DMS79 treated with DMSO at 0.1 percent for 48 hours (cell line): ENCODE measurements around the gene NEGR1.

Experiments used
- DNase-seq: peaks from one replicate; lab custom pipeline; 2025; lab: John Stamatoyannopoulos, UW

The NEGR1 gene

GRCh38 chr1:71850515-71850914 lies 431.8 kb downstream of the NEGR1 start:
- DNase-seq: no peak

DNA sequence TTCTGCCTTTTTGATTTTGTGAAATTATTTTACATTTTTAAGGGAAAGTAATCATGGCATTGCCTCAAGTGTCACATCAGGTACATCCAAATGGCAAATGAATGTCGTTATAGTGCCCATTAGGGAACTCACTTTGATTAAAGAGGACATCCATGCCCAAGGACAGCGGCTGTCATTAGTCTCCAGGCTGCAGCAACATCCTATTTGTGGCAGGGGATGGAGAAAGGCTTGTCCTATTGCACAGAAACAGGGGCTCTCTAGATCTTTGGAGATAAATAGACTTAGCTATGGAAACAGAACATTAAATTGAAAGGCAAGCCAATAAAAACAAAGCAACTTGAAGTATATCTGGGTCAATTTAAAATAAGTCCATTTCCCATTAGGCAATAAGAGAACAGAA lies 439.3 kb downstream of the NEGR1 start:
- no peak for DNase-seq

GRCh38 chr1:71839876-71840275 lies 442.5 kb downstream of the NEGR1 start:
- DNase-seq: no peak

GRCh38 chr1:71836904-71837303 lies 445.4 kb downstream of the NEGR1 start:
- no peak for DNase-seq

DNA sequence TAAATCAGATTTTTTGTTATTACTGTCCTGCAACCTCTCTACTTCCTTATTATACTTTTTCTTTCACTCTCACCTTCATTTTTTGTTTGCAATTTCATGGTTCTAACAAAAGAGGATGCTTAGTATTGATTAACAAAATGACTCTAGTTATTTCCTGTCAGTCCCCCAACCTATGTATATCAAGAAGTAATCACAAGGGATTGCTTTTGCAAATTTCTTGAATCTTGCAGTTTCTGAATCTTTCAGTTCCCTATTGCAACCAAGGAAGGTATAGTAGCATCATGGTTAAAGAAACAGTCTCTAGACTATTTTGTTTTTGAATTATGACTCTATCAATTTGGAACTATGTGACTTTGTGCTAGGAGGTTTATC lies 446.9 kb downstream of the NEGR1 start:
- no peak for DNase-seq

GRCh38 chr1:71834601-71835441 lies 447.5 kb downstream of the NEGR1 start:
- no peak for DNase-seq

GRCh38 chr1:71831646-71832045 lies 450.7 kb downstream of the NEGR1 start:
- DNase-seq: no peak

GRCh38 chr1:71829346-71829745 lies 453.0 kb downstream of the NEGR1 start:
- no peak for DNase-seq

DNA sequence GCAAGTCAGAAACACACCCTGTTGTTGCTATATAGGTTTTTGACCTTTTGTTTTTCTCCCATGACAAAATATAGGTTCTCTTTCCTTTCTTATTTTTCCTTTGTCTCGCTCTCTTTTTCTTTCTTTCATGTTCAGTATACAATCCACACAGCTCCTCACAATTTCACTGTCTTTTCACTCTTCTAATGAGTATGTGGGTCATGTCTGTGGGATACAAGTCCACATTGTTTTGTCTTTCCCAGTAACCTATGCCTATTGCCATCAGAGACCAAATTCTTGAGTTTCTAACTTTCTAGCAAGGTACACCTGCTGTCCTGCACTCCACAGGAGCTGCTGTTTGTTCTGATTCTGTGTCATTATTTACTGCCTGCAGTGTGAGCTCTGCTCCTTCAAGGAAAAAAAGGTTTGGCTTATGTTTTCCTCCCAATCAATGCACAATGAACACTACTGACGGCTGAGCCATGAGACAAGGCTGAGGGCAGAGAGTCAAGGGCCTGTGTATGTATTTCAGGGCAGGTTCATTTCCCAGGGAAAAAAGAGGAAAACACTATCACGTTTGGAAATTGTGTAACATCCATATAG lies 453.8 kb downstream of the NEGR1 start:
- DNase-seq: no peak

GRCh38 chr1:71823708-71824305 lies 458.5 kb downstream of the NEGR1 start:
- DNase-seq: no peak

GRCh38 chr1:71817028-71817427 lies 465.3 kb downstream of the NEGR1 start:
- DNase-seq: no peak

DNA sequence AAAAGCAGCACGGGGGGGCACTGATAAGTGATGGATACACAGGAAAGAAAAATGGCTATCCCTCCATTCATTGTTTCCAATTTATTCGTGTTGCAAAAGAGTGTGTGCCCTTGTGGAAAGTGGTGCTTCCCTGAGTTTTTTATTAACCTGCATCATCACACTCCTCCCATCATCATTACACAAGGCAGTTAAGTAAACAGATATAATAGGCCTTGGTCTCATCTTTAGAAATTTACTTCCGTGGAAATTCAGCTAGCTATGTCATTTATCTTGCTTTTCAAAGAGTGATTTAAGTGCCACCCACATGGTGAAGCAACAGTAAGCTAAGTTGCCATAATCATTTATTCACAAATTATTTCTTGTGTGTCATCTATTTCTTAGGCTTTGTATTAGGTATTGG lies 473.3 kb downstream of the NEGR1 start:
- no peak for DNase-seq

DNA sequence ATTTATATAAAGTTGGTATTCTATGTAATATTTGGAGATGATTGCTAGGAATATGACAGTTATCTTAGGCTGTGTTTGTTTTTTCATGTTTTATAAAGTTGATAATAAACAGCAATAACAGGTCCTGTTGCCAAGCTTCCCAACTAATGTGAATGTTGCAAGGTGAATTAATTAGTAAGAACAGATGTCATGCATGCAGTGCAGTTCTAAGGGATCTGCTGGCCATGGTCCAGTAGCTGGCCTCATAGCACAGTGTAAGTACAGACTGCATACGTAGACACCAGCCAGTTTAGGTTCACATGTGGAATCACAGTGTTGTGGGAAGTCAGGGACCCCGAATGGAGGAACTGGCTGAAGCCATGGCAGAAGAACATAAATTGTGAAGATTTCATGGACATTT lies 478.2 kb downstream of the NEGR1 start:
- DNase-seq: no peak

- DNase-seq: peak; percentile 20
Observed at GRCh38 chr1:71796006-71796405, 486.3 kb downstream of the NEGR1 start.

DNA sequence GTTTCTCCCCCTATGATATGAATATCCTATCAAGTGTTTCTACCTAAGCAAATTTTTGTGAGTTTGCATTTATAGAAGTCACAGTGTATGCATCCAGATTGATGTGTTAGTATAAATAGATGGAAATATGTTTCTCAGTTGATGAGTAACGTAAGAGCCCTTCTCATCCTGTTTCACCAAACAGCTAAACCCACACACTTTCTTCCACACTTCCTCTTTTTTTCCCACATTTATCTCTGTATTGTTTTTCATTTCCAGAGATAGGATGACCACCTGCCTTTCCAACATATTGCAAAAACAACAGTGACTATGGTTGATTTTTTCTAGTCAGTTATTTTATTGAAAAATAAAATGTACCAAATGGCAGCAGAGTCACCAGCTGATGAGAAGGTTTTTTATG lies 490.1 kb downstream of the NEGR1 start:
- no peak for DNase-seq

DNA sequence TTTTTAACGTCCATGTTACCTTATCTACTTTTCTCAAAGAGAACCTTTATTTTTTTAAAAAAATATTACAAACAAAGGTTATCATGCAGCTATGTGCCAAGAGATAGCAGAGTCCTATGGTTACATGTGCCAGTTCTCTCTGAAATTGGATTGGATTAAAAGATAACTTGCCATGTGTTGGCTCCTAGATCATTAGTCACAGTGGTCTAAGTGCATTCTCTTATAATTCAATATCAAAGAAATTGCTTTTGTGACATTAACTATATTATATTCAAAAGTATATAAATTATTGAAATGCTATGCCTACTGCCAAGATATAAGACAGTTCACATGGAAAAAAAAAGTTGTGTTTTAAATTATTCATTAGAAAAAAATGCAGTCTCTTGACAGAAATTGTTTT lies 494.2 kb downstream of the NEGR1 start:
- no peak for DNase-seq

- DNase-seq: no peak
Observed at GRCh38 chr1:71787699-71788098, 494.6 kb downstream of the NEGR1 start.

DNA sequence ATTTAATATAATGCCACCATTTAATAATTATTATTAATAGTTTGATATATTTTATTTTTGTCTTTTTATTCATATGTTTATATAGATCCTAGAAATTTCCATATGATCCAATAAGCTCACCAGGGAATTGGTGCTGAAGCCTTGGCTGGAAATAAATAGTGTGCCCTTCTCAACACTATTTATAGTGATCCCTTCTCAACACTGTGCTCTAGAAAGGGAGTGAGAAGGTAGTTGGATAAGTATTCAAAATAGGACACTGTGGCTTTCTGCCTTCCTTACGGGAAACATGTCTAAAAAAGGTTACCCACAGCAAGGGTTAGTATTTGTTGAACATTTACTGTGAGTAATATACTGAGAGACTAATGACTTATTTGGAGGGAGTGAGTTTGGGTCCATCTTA lies 496.1 kb downstream of the NEGR1 start:
- no peak for DNase-seq

- DNase-seq: no peak
Observed at GRCh38 chr1:71785450-71785849, 496.9 kb downstream of the NEGR1 start.

DNA sequence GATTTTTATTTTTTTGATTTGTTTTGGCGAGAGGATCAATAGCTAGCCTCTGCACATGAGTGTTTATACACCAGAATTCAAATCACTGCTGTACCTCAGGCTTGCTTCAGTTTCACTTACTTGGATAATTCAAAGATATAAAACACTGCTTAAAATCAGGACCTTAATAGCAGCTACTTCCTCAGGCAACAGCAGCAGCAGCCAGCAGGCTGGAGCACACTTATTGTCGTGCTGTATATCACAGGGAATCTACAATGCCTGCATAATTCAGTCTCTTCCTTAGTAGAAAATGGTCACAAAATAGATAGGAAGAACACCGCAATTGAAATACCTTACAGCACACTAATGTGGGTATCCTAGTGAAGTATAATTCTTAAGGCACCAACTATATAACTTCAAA lies 497.3 kb downstream of the NEGR1 start:
- no peak for DNase-seq

- DNase-seq: no peak
Observed at GRCh38 chr1:71784241-71784640, 498.1 kb downstream of the NEGR1 start.

- no peak for DNase-seq
Observed at GRCh38 chr1:71783071-71783470, 499.3 kb downstream of the NEGR1 start.

DNA sequence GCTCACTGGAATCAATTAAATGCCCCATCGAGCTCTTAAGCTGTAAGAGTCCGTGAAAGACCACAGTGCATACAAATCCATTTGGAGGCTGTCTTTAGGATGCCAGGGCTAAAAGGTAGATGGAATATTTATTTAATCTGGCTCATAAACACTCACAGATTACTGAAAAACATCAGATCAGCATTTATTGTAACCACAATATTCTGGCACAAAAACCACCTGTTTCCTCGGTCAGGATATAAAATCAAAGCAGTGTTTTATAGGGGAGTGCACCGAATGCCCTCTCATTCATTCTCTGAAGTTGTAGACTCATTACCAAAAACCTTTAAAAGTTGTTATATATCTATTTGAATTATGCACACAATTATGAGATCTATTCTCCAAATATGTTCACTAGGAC lies 500.9 kb downstream of the NEGR1 start:
- DNase-seq: peak; percentile 96

- DNase-seq: no peak
Observed at GRCh38 chr1:71780681-71781080, 501.7 kb downstream of the NEGR1 start.
